GM23338 (cell line): ENCODE measurements around the gene IL1R1.

Experiments
- CTCF ChIP-seq, 2 experiments: fragments of 200-600 bp in 1 of 2; sonication (generic) in 1 of 2; conservative IDR thresholded peaks; 2 replicates each; pipeline versions ENCODE4 v1.5.1 to v1.6.1; 2016 to 2017; ENCODE audit warnings: antibody characterized with exemption in 2 of 2, low read depth in 2 of 2, mild to moderate bottlenecking in 2 of 2, moderate library complexity in 1 of 2
- ETS1 ChIP-seq: IDR thresholded peaks from 2 replicates; pipeline ENCODE4 v1.6.1; 2016; ENCODE audit warnings: antibody characterized with exemption
- EZH2 ChIP-seq: fragments of 200-600 bp; sonication (generic); IDR thresholded peaks from one replicate; pipeline ENCODE4 v1.8.0; 2017; ENCODE audit warnings: antibody characterized with exemption, mild to moderate bottlenecking, low read depth; ENCODE audit not compliant: unreplicated experiment
- EZH2phosphoT487 ChIP-seq: fragments of 200-600 bp; sonication (generic); IDR thresholded peaks from one replicate; pipeline ENCODE4 v1.8.1; 2018; ENCODE audit warnings: antibody characterized with exemption; ENCODE audit not compliant: unreplicated experiment
- JUNB ChIP-seq: IDR thresholded peaks from one replicate; pipeline ENCODE4 v1.6.1; 2016; ENCODE audit warnings: antibody characterized with exemption; ENCODE audit not compliant: unreplicated experiment
- NANOG ChIP-seq: IDR thresholded peaks from 2 replicates; pipeline ENCODE4 v1.6.1; 2016; ENCODE audit warnings: antibody characterized with exemption, borderline replicate concordance
- POLR2AphosphoS5 ChIP-seq: IDR thresholded peaks from 2 replicates; pipeline ENCODE4 v1.6.1; 2016; ENCODE audit warnings: antibody characterized with exemption, low read depth
- REST ChIP-seq: IDR thresholded peaks from one replicate; pipeline ENCODE4 v1.6.1; 2018; ENCODE audit warnings: antibody characterized with exemption; ENCODE audit not compliant: unreplicated experiment
- ZNF462 ChIP-seq: fragments of 250-450 bp; sonication (Bioruptor Pico); IDR thresholded peaks from 2 replicates; pipeline ENCODE4 v1.5.0; 2020; ENCODE audit warnings: mild to moderate bottlenecking, moderate library complexity

- TF ChIP-seq CTCF (conservative IDR thresholded peaks at IDR 0.05; ENCODE audit: low read depth in 2 of 2) (no peak), JUNB (no peak), EZH2 (no peak), POLR2AphosphoS5 (no peak), EZH2phosphoT487 (no peak), REST (no peak), ZNF462 (CRISPR knock-in tag) (no peak), ETS1 (no peak), NANOG (no peak)
Measured at GRCh38 chr2:102101849-102102635, 40.5 kb upstream of the IL1R1 start.
